Measurements from ENCODE around the gene AOPEP.
A peak's percentile ranks its signal among the peaks of the same experiment; 100 is the strongest.

The AOPEP gene

DNA sequence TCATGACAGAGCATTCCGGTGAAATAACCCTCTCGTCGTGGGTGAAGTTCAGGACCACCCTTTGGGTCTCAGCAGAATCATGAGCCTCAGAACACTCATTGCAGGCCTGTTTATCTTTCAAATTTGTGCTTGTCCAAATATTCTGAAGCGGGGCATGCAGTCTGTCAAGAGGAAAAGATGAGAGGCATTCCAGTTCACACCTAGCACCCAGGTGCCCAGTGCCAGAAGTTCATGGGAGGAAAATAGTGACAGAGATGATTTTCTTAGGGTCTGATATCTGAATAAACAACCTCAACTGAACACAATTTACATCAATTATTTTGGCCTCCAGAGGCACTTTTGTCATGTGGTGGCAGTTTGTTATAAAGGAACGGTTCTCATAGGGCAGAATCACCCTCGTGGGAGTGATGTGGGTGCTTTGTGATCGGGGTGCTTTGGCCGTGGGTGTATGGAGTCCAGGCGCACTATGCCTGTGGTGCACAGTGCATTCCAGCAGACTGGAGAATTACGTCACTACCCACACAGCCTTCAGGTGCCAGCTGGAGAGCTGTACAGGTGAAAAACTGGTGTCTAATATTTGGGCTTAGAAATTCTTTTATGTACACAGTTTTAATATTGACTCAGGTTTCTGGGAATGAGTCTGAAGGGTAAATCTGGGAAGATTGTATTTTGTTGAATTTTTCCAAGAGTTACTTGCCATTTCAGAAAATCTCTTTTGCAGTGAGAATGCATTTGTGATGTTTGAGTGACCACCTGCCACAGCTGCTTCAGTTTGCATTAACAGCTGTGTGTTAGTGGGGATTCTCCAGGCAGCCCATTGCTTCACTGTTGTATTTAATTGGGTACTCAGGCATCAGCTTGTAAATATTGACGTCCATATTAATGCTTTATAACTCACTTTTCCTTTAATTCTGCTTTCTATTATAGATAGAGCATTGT, 301.7 kb downstream of the AOPEP start:
- no peak for DNase-seq

DNA sequence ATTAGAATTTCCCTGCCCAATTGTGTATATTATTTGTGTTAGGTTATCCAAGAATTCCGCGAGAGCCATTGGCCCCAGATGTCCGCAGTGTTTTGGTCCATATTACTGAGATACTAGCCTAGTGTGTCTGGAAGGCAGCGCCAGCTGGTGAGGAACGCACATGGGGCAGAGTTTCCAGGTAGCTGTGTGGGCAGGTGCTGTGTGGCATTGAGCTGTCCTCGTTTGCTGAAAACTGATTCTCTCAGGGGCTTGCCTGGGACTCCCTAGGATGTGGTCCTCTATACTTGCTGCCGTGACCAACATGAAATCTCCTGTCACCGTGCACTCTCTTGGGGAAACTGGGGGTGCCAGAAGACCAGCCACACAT, 302.3 kb downstream of the AOPEP start:
- DNase-seq, result no peak

DNA sequence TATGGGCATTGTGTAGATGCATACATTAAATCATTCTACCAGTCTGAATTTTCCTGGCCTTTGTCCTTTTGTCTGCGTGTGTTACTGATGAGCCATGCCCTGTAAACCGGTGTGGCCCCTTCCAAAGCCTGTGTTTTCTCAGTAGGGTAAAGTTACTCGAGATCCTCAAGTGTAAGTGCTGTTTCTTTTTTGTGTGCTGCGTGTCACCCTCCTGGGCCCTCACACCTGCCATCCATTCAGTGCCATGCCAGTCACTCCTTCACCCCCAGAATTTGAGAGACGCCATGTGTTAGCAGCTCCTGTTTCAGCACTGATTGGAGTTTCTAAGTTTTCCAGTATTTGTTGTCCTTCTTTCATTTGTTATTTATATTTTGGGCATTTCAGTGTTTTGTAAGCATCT, 302.8 kb downstream of the AOPEP start:
- no peak for DNase-seq

DNA sequence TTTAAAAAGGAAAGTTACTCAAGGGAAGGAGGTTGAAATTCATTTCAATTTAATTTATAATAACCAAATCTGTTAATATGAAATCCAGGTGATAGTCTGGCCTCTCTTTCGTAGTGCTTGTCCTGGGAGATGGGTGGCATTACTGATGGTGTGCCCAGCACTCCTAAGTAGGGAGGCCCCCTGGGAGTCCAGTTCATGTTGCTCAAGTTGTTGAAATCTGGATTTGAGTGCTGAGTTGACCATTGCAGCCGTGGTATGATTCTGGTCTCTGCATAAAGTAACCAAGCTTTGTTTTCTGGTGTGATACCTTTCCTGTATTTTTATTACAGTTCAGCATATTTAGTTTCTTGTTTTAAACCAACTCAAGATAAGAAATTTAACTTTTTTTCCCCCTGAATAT, 303.2 kb downstream of the AOPEP start:
- DNase-seq, result no peak

DNA sequence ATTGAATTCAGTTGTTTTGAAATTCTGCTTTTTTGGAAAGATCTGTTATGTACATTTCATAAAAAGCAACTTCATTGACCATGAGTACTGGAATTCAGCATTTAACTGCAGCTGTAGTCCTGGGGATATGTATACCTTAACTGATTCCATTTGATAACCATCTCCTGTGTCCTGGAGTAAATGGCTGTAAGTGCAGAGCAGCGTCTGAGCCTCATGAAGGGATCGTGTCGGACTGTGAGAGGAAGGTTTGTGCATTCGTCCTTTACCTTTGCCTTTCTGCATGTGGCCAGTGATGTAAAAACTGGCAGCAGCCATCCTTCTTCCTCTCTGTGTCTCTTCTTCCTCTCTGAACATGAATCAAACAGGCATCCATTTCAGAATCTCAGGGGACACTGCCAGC, 303.8 kb downstream of the AOPEP start:
- DNase-seq, result no peak

DNA sequence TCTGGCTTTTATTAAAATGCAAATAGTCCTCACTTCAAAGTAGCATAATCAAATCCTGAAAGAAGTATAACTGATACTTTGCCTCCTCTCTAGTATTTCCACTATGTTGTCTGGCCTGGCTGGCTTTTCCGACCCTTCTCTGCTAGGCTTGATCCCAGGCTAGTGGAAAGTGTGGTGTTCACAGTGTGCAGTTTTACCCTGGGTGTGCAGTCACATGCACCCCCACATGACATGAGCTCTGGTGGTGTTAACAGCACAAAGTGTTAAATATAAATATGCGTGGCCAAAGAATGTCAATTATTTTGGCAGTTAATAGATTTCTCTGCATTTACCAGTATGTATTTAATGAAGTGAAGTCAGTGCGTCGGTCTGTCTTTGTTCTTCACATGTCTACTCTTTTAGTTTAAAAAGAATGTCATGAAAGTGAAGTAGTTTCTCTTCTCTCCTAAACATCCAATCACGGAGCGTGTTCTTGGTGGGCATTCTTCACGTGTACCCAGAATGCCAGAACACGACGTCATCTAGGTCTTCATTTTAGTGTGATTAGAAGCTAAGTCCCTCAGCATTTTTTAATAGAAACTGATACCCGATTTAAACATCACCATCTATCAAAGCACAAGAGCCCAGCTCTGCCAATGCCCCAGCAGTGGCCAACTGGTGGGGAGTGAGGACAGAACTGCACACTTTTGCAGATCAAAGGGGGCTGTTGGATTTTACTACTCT, 304.6 kb downstream of the AOPEP start:
- no peak for DNase-seq

DNA sequence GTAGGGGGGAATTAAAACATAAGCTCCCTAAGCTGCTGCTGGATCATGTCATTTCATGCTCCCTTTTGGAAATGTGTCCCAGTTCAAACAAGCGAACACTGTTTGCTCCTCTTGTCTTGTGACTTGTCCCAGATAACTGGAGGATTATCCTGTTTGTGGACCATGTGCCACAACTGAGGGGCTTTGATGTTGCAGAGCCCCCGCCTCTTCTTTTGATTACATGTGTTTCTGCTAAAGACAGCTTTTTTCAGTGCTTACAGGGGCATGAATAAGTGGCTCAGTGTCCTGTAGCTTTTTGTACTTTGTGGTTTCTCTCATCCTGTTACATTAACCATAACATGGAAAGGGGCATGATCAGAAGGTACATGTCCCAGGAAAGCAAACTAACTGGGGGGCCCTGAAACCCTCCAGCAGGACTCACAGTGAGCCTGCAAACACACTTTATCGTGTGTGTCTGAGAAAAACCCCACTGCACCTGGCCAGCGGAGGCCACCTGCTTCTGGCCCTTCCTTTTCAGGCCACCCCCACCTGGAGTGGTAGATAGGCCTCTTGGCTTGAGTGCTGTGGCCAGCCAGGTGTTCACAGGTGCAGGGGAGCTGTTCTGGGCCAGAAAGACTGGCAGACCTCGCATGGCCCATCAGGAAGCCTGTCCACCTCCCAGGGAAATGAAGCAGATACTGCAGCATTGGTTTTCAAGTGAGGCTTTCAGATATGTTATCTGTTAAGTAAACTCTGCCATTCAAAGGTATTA, 305.4 kb downstream of the AOPEP start:
- DNase-seq, result no peak

DNA sequence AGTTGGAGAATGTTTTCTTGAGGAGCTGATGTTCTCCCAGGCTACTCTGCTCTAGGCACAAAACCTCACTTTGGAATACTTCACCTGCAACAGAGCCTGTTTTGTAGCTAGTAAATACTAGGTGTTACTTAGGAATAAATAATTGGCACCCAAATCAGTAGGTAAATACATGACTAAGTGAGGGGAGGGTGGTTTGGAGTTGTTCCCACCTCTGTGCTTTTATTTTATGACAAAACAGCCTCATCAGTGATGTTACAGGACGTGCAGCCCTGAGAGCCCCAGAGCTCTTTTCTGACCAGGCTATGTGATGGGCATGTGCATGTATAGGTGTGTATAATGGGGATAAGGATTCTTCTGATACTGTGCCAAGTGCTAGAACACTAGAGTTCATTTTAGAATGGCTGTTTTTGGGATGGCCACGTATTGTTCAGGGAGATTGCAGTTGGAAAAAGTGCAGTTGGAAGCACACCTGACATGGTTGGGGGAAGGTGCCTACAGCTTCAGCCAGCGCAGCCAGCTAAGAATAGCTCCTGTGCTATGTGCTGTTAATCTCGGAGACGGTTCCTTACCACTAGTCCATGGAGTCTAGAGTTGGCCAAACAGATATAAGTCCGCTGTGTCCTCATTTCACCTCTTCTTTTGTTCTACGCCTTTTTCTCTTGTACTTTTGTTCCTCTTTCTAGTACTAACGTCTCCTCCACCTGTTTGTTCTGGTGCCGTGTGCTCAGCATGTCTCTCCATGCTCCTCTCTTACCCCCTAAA, 306.3 kb downstream of the AOPEP start:
- no peak for DNase-seq

DNA sequence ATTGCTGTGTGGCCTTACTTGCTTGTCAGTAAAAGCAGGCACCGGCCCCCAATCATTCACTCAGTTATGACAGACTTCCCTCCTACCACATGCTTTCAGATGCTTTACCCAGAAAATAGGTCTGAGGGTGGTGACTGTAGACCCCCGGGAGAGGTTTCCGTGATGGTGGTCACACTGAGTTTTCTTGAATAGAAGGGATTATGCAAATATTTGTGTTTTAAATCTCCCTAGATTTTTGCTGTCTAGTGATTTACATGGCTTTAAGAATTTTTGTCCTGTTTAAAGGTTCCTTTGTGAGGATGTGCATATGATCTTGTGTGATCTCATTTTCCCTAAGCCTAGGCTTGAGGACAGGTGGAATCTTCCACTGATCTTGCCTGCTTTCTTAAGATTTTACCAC, 309.3 kb downstream of the AOPEP start:
- DNase-seq, result no peak

DNA sequence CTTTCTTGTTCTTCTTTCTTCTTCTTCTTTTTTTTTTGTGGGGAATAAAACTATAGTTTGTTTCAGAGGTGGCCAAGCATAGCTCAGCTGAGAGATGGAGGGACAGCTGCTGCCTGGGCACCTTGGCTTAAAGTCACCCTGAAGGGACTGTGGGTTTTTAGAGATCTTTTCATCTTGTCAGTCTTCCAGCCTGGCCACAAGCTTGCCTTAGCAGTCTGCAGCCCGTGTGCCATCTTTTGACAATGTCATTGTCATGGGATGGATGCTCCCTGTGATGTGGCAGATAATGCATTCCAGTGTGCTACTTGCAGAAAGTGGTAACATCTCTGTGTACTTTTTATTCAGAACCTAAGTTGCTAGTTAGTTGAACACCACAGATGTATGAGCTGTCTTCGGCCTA, 310.2 kb downstream of the AOPEP start:
- DNase-seq, result no peak

DNA sequence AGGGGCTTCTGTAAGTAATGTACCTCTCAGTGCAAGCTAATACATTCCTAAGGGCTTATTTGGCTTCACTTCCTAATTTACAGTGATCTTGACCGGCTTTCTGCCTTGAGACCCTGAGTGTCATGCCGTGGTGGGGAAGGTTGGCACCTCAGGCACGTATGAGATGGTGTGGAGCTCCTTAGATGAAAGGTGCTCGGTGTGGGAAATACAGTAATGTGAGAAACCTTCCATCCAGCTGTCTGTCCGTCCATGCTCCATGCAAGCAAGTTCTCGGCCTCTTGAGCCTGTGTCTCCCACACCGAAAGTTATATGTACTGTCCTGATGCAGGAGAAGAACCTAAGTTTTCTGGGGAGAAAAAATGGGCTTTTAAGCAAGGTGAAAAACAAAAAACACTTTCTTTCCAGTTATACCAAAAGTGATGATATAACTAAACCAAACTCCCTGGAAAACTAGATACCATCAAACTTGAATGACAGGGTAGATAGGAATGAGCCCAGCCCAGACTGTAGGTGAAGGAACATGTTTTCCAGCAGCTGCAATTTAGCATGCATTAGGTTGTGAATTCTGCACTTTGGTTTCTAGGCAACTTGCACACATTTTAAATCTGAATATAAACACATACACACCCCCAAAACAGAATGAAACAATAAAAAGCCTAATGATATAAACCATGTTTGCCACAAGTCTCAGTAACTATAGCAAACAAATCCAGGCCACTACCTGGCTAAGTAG, 311.5 kb downstream of the AOPEP start:
- no peak for DNase-seq

DNA sequence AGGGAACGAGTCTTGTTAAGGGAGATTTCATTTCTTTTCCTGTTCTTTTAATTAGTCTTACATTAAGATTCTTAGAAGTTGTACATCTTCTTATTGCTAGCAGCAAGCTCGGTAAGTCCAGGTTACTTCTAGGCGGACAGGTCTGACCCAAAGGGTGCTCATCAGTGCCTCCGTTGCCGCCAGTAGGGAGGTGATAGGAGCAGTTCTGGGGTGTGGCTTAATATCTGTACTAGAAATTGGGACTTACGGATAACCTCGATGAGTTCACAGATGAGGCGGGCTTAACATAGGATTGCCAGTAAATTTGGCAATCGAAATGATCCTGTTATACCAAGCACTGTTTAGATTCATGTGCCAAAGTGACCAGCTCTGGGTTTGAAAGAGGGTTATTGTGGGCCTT, 312.2 kb downstream of the AOPEP start:
- no peak for DNase-seq

DNA sequence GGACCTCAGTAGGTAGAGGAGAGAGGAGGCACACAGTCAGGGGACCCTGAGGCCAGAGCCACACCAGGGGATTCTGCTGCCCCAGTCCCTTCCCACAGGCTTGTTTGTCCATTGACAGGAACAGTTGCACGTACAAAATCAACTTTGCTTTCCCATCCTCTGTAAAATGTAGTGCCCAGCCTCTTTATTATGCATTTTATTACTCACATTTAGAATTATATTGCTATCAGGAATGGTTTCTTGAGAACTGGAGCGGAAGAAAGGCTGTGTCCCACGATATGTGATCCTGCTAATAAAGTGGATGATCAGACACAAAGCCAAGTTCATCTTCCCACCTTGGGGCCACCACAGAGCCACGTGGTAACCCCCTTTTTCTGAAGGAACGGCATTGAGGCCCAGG, 313.6 kb downstream of the AOPEP start:
- no peak for DNase-seq

DNA sequence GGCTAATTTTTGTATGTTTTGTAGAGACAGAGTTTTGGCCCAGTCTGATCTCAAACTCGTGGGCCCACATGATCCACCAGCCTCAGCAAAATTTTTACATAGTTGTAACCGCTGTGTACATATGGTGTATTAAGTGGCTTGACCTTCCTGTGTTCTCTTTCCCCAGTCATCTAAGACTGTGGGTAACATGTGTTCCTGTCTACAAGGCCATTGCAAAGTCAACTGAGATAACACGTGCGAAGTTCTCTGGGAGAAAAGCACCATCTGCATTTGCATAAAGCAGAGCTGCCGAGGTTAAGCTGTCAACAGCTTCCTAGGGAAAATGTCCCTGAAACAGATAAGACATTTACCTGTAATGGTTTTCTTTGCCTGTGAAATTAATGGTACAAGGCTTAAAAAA, 317.3 kb downstream of the AOPEP start:
- DNase-seq, result no peak

DNA sequence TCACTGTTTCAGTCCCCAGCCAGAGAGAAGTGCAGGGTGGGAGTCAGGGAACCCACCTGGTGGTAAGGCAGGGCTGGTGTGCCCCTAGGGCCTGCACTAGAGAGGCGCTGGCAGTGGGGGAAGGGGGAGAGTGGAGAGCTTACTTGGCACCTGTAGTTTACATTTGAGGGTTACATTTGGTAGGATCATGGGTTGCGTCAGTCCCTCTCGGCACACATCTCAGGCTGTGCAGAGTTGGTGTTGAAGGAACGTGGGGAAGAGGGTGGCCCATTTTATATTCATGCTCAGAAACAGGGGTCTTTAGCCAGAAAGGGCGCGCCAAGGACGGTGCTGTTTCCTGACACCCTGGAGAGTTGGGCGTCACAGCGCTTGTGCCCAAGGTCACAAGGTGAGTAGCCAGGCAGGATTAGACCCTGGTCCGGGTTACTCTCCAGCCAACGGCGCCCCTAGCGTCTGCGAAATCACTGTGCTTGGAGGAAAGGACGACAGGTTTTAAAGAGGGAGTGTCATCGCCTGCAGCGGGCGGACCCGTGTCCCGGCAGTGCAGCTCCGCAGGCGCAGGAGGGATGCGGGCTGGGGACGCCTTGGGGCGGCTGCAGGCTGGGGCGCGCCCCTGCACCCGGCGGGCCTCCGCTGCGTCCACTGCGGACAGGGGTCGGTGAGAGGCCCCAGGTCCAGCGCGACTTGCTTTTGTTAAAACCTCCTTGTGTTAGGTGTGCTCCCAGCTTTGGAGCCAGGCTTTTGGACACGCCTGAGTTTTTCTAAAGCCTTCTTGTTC, 318.4 kb downstream of the AOPEP start:
- DNase-seq, result no peak

DNA sequence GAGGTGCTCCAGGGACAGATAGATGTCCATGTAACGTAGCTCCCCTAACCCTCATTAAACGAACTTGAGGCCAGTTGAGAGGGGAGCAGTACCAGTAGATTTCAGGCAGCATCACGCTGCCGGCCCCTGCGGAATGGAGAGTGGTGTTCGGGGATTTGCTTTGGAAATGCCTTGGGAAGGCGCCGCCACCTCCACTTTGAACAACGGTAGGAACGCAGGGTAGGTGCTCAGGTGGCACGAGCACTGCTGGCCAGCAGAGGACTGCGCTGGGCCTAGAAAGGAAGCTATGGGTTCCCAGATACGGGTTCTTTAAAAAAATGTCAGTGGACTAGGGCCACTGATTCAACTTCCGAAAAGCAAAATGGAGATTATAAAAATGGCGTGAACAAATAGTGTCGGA, 319.3 kb downstream of the AOPEP start:
- DNase-seq, result no peak

DNA sequence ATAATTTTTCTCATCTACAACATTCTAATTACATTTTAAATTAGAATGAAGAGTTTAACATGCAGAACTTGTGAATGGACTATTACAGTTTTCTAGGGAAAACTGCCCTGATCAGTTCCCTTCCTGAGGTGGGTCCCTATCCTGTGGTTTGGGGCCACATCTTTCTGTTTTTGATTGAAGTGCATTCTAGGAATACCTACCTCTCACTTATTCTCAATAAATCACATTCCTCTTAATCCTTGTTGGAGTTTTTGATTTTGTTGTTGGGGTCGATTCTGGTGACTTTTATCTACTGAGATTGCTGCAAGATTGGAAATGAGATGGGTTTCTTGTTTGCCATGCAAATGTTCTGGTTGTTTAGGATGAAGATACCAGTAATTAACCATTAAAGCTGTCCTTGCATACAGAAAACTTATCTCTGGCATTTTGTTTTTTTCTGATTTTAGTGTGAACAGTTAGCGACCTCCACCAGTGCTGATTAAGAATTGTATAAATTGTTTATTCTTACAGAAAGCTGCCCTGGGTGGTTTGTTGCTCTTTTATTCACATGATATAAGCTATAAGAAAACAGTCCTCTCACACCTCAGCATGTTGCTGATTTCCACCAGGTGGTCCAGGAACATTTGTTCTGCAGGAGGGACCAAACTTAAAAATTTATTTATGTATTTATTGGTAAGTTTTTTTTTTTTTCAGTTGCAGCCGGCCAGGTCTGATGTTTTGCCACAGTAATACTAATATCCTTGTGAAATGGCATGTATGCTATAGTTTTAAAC, 321.1 kb downstream of the AOPEP start:
- no peak for DNase-seq

DNA sequence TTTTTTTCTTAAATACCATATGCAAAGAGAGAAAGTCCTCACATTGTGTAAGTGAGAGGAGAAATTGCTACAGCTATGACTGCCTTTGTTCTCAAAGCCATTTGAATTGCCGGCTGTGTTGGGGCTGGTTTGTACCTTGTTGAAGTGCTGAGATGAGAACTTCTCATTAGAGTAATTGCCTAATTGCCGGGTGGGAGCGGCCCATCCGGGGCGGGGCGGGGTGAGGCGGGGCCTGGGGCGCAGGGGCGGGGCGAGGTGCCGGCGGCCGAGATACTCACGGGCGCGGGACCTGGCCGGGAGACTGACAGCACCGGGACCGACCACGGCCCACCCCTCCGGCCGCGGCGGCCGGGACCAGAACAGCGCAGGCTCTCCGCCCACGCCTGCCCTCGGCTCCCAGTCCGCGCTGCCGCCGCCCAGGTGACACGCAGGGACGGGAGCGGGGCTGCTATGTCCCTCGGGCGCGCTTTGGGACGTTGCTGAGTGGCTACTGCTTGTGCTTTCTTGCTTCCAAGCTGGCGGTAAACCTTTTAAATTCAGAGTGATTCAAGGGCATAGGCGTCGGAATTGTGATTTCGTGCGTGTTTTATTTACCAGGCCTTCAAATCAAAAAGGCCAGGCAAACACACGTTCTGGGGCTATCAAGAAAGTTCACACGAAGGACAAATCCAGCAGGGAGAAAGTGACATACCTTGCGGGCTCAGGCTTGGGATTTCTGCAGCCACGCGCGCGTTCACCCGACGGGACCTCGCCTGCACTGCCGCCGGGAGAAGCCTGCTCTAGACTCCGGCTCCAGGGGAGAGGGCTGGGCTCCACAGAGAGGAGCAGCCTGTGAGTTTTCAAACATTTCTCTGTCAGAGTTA, 322.0 kb downstream of the AOPEP start:
- peak; percentile 35 for DNase-seq

DNA sequence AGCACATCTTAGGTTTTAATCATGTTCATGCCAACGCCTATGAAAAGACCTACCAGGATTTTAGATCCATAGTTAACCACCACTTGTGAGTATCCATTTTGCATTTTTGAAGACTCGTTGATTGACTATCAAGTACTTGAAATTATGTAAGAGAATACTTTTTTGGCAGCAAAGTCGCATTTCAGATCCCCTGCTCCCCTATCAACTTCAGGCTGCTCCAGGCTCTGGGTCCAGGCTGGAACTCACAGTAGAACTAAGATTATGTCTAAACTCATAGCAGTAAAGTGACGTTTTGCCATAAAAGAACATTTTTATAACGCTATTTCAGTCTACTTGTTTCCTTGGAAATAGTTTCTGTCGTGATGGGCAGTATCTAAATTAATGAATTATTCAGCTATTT, 323.3 kb downstream of the AOPEP start:
- no peak for DNase-seq

Data from T-helper 9 cell (primary cell).